MM.1S (cell line): ENCODE results near the gene TAP2.

Experiments used
- EZH2 ChIP-seq: fragments of 300-600 bp; sonication (generic); optimal IDR thresholded peaks from 2 replicates; pipeline ENCODE3; 2017; ENCODE audit warnings: low read depth, mild to moderate bottlenecking, antibody characterized with exemption, low read length, mixed read lengths
- EZH2phosphoT487 ChIP-seq: fragments of 300-600 bp; sonication (generic); IDR thresholded peaks from 2 replicates; pipeline ENCODE4 v1.6.1; 2018; ENCODE audit warnings: antibody characterized with exemption, low read length
- TF ChIP-seq, protein P1 (sequence below): fragments of 300-600 bp; sonication (generic); IDR thresholded peaks from 2 replicates; pipeline ENCODE4 v1.5.1; 2016; ENCODE audit warnings: antibody characterized with exemption, low read length, mixed read lengths

DNA sequence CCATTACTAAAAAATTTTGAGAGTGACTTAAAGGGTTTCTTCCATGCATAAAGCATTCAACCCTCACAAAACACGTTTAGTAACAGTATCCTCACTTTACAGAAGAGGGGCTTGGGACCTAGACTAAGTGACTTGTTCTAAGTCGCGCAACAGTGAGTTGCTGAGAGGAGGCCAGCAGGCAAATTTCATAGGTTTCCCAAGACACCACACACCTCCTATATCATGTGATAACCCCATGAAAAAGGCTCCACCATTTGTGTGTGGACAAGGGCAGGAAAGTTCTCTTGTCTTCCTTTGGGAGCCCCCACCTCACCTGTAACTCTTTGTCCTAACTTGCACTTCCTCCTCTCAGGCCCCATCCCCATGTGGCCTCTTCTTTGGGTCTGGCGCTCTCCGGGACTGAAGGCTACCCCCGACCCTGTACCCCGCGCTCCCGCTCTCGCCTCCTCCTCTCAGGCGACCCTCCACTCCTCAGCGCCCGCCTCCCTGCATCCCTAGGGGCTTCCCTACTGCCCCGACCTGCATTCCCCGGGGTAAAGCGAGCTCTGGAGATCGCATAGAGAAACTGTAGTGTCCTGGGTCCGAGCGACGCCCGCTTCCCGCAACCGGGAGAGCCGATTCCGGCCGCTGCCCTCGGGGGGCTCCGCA, 4.9 kb upstream of the TAP2 start:
- TF ChIP-seq, protein P1, sequence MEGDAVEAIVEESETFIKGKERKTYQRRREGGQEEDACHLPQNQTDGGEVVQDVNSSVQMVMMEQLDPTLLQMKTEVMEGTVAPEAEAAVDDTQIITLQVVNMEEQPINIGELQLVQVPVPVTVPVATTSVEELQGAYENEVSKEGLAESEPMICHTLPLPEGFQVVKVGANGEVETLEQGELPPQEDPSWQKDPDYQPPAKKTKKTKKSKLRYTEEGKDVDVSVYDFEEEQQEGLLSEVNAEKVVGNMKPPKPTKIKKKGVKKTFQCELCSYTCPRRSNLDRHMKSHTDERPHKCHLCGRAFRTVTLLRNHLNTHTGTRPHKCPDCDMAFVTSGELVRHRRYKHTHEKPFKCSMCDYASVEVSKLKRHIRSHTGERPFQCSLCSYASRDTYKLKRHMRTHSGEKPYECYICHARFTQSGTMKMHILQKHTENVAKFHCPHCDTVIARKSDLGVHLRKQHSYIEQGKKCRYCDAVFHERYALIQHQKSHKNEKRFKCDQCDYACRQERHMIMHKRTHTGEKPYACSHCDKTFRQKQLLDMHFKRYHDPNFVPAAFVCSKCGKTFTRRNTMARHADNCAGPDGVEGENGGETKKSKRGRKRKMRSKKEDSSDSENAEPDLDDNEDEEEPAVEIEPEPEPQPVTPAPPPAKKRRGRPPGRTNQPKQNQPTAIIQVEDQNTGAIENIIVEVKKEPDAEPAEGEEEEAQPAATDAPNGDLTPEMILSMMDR = no peak
- TF ChIP-seq EZH2phosphoT487 (no peak), EZH2 (no peak)
